RWPE2 (cell line): ENCODE results near the gene DAP.
A peak's percentile ranks its signal among the peaks of the same experiment; 100 is the strongest.

Experiments
- ATAC-seq: fragments of 200-7000 bp; cut with Tn5 transposase; 3 replicates; pipeline ENCODE4 v1.9.1; 2021; ENCODE audit warnings: low read depth
- DNase-seq: peaks from one replicate; pipeline ENCODE4 v3.0.0-alpha.2; 2020; ENCODE audit warnings: low spot score
- H3K27ac ChIP-seq: fragments of 450-650 bp; 2 replicates; pipeline ENCODE4 v1.5.1; 2017; ENCODE audit warnings: mild to moderate bottlenecking; ENCODE audit not compliant: poor library complexity, severe bottlenecking
- H3K27me3 ChIP-seq: fragments of 250-450 bp; sonication (Bioruptor Pico); 2 replicates; pipeline ENCODE4 v1.5.1; 2021; ENCODE audit warnings: mild to moderate bottlenecking, moderate library complexity; ENCODE audit not compliant: insufficient read depth, poor library complexity, severe bottlenecking
- H3K36me3 ChIP-seq: fragments of 250-450 bp; sonication (Bioruptor Pico); 2 replicates; pipeline ENCODE4 v1.5.1; 2020; ENCODE audit warnings: low read depth, mild to moderate bottlenecking, moderate library complexity
- H3K4me1 ChIP-seq: fragments of 250-450 bp; sonication (Bioruptor Pico); 2 replicates; pipeline ENCODE4 v1.5.1; 2021; ENCODE audit warnings: mild to moderate bottlenecking, moderate library complexity; ENCODE audit not compliant: insufficient read depth, poor library complexity, severe bottlenecking
- H3K4me3 ChIP-seq: fragments of 250-450 bp; sonication (Bioruptor Pico); 2 replicates; pipeline ENCODE4 v1.5.1; 2021; ENCODE audit warnings: mild to moderate bottlenecking, moderate library complexity; ENCODE audit not compliant: severe bottlenecking
- H3K9me3 ChIP-seq: fragments of 250-450 bp; sonication (Bioruptor Pico); 2 replicates; pipeline ENCODE4 v1.5.1; 2021; ENCODE audit warnings: mild to moderate bottlenecking, moderate library complexity; ENCODE audit not compliant: severe bottlenecking
- CTCF ChIP-seq: fragments of 450-650 bp; IDR thresholded peaks from one replicate; pipeline ENCODE4 v1.5.1; 2017; ENCODE audit warnings: mild to moderate bottlenecking, moderate library complexity; ENCODE audit not compliant: poor library complexity, severe bottlenecking

Gene DAP

GRCh38 chr5:10775646-10776045, 14.6 kb upstream of the DAP start:
- H3K4me3 ChIP-seq = no peak overlapping the region
- no peak overlapping the region for H3K27ac ChIP-seq
- no peaks in the 10 kb centered on the region for H3K9me3 ChIP-seq
- ATAC-seq = 0 out of 3 replicates have a peak, but pooled peaks have one; percentile 27
- no peaks in the 10 kb centered on the region for H3K4me1 ChIP-seq
- DNase-seq = no peak
- H3K27me3 ChIP-seq = no peaks in the 10 kb centered on the region
- H3K36me3 ChIP-seq = no peaks in the 10 kb centered on the region
- TF ChIP-seq CTCF = no peak

GRCh38 chr5:10772901-10773585, 12.0 kb upstream of the DAP start:
- no peak for ATAC-seq
- no peaks in the 10 kb centered on the region for H3K4me1 ChIP-seq
- DNase-seq = no peak
- no peak overlapping the region for H3K27ac ChIP-seq
- H3K36me3 ChIP-seq = no peaks in the 10 kb centered on the region
- H3K4me3 ChIP-seq = no peak overlapping the region
- no peak for TF ChIP-seq CTCF
- H3K9me3 ChIP-seq = no peaks in the 10 kb centered on the region
- H3K27me3 ChIP-seq = no peaks in the 10 kb centered on the region

- DNase-seq (no peak), ATAC-seq (no peak)
- no peaks in the 10 kb centered on the region for H3K36me3 ChIP-seq
- H3K27me3 ChIP-seq = no peaks in the 10 kb centered on the region
- no peak overlapping the region for H3K4me3 ChIP-seq
- no peak overlapping the region for H3K27ac ChIP-seq
- H3K4me1 ChIP-seq = no peaks in the 10 kb centered on the region
- no peaks in the 10 kb centered on the region for H3K9me3 ChIP-seq
- TF ChIP-seq CTCF = no peak
Observed at GRCh38 chr5:10768328-10768899, 7.4 kb upstream of the DAP start.

DNA sequence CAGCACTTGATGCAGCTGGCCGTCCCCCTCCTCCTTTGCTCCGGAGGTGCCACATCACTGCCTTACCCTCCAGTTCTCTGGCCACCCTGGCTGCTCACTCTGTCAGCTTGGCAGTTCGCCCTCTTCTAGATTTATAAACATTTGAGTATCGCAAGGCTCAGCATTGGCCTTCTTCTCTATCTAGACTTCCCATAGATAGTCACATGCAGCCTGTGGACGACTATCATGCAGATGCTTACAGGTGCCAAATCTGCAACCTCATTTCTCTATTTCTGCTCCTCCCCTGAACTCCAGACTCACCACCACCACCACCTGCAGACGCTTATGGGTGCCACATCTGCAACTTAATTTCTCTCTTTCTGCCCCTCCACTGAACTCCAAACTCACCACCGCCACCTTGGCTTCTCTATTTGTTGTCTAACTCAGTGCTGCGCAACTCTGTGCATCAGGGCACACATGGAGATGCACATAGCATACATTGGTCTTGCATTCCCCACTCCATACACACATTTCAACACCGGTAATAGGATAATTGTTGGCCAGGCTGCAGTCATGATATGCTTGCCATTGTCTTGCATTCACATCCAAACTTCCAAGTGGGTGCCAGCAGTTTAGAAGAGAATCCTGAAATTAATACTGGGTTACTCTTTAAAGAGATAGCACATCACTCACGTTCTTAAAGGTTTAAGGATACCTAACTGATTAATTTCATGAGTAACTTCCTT, 1.9 kb upstream of the DAP start:
- Histone ChIP-seq H3K4me3 (no peak overlapping the region), H3K27me3 (no peaks in the 10 kb centered on the region), H3K4me1 (peaks cover 5% of the 10 kb centered on the region), H3K9me3 (no peaks in the 10 kb centered on the region), H3K27ac (no peak overlapping the region), H3K36me3 (peaks cover 10% of the 10 kb centered on the region)
- no peak for TF ChIP-seq CTCF
- DNase-seq (no peak), ATAC-seq (no peak)
